Liver (tissue), 3 donors: ENCODE measurements around the gene TIGD7.

ENCODE experiments used
- CTCF ChIP-seq: fragments of 150-350 bp; IDR thresholded peaks from 2 replicates; pipeline ENCODE4 v1.5.1; 2017; ENCODE audit warnings: improper control_type of control experiment, low read depth, low read length; ENCODE audit not compliant: missing input control
- REST ChIP-seq: IDR thresholded peaks from 2 replicates; pipeline ENCODE4 v1.6.1; 2016; ENCODE audit warnings: antibody characterized with exemption, mild to moderate bottlenecking
- SP1 ChIP-seq: IDR thresholded peaks from 2 replicates; pipeline ENCODE4 v1.6.1; 2018; ENCODE audit warnings: antibody characterized with exemption, mild to moderate bottlenecking
- TF ChIP-seq, protein P1 (sequence below): IDR thresholded peaks from 2 replicates; pipeline ENCODE4 v1.6.1; 2016; ENCODE audit warnings: antibody characterized with exemption
- donor health status: healthy.
- donor health status: healthy.

GRCh38 chr16:3347586-3347985, 42.4 kb upstream of the TIGD7 start:
- TF ChIP-seq CTCF = no peak
- TF ChIP-seq, protein P1, sequence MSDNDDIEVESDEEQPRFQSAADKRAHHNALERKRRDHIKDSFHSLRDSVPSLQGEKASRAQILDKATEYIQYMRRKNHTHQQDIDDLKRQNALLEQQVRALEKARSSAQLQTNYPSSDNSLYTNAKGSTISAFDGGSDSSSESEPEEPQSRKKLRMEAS = no peak
- TF ChIP-seq REST = no peak
- TF ChIP-seq SP1 = no peak
